OCI-LY7 (cell line): Measurements from ENCODE around the gene ZC3H4. TPM values are rescaled to one million over a fixed set of nuclear protein-coding genes. Genes with fewer than 3 reads are reported as not detected.

Experiments used
- BruUV-seq: library from RNA; stranded (reverse); fragments of 400-500 nt; replicated peaks from 2 replicates; lab custom pipeline; 2021; lab: Mats Ljungman, UMichigan
- CTCF ChIA-PET: fragments of 300-600 bp; sonication (Branson Sonifier 250); formaldehyde crosslinking; loops from one replicate; lab custom pipeline; 2022; ENCODE audit warnings: antibody characterized with exemption; ENCODE audit not compliant: unreplicated experiment; lab: Charles Lee
- POLR2A ChIA-PET: fragments of 300-600 bp; sonication (Branson Sonifier 250); formaldehyde crosslinking; loops from one replicate; lab custom pipeline; 2022; ENCODE audit warnings: antibody characterized with exemption; lab: Charles Lee
- DNase-seq: peaks from one replicate; pipeline ENCODE4 v3.0.0-alpha.2; 2015; ENCODE audit warnings: low spot score
- H2AFZ ChIP-seq: fragments of 200-600 bp; sonication (generic), shearing (Covaris generic); 2 replicates; pipeline ENCODE4 v1.6.1; 2014; ENCODE audit warnings: mild to moderate bottlenecking, antibody characterized with exemption, low read length, moderate library complexity
- H3K27ac ChIP-seq: fragments of 200-600 bp; sonication (generic); 2 replicates; pipeline ENCODE4 v1.5.1; 2014; ENCODE audit warnings: mixed run types, low read depth, mild to moderate bottlenecking, moderate library complexity, low read length, inconsistent platforms; ENCODE audit not compliant: poor library complexity, severe bottlenecking
- H3K36me3 ChIP-seq: fragments of 200-600 bp; sonication (generic); 2 replicates; pipeline ENCODE4 v1.6.1; 2014; ENCODE audit warnings: mild to moderate bottlenecking, antibody characterized with exemption, low read length, moderate library complexity, mixed read lengths; ENCODE audit not compliant: insufficient read depth
- H3K4me1 ChIP-seq: fragments of 200-600 bp; sonication (generic); 2 replicates; pipeline ENCODE4 v1.5.1; 2014; ENCODE audit warnings: mild to moderate bottlenecking, low read length; ENCODE audit not compliant: insufficient read depth, poor library complexity, severe bottlenecking
- H3K4me2 ChIP-seq: fragments of 200-600 bp; sonication (generic); 2 replicates; pipeline ENCODE4 v1.6.1; 2014; ENCODE audit warnings: mild to moderate bottlenecking, low read length
- H3K4me3 ChIP-seq: fragments of 200-600 bp; sonication (generic); 2 replicates; pipeline ENCODE4 v1.5.1; 2014; ENCODE audit warnings: mild to moderate bottlenecking, low read depth, low read length; ENCODE audit not compliant: poor library complexity, severe bottlenecking
- H3K79me2 ChIP-seq: fragments of 200-600 bp; sonication (generic); 2 replicates; pipeline ENCODE4 v1.6.1; 2016; ENCODE audit warnings: low read depth, mild to moderate bottlenecking, low read length, moderate library complexity, mixed read lengths; ENCODE audit not compliant: insufficient read depth
- H3K9me2 ChIP-seq: fragments of 200-600 bp; sonication (generic); 2 replicates; pipeline ENCODE4 v1.6.1; 2016; ENCODE audit warnings: mild to moderate bottlenecking, low read length, mixed read lengths; ENCODE audit not compliant: insufficient read depth
- H3K9me3 ChIP-seq: fragments of 200-600 bp; sonication (generic); 2 replicates; pipeline ENCODE4 v1.6.1; 2014; ENCODE audit warnings: mild to moderate bottlenecking, mixed run types, low read length, mixed read lengths
- H4K20me1 ChIP-seq: fragments of 200-600 bp; sonication (generic); 2 replicates; pipeline ENCODE4 v1.6.1; 2014; ENCODE audit warnings: mild to moderate bottlenecking, antibody characterized with exemption, low read length, moderate library complexity, mixed read lengths; ENCODE audit not compliant: insufficient read depth
- CTCF ChIP-seq: fragments of 200-600 bp; sonication (generic); conservative IDR thresholded peaks from 2 replicates; pipeline ENCODE4 v1.5.1; 2014; ENCODE audit warnings: mild to moderate bottlenecking, antibody characterized with exemption, low read length, moderate library complexity, mixed read lengths
- EZH2phosphoT487 ChIP-seq: fragments of 200-600 bp; sonication (generic); IDR thresholded peaks from 2 replicates; pipeline ENCODE4 v1.6.1; 2018; ENCODE audit warnings: low read depth, borderline replicate concordance, mild to moderate bottlenecking, mixed run types, antibody characterized with exemption, low read length, moderate library complexity, mixed read lengths
- intact Hi-C: fragments of 100-400 bp; cut with micrococcal nuclease; formaldehyde crosslinking; loops from one replicate; pipeline ENCODE4 v1.10.0; 2022; ENCODE audit not compliant: unreplicated experiment
- total RNA-seq, 2 experiments: library from RNA; depleted of rRNA in 1 of 2; stranded (reverse); fragments of >200 nt in 1 of 2; shearing (Covaris generic) in 1 of 2; gene quantifications; 2 replicates each; pipeline ENCODE4 v1.2.3, GENCODE V29; 2014 to 2022

ZC3H4 gene
- total RNA-seq, 2 experiments from 2014 or later: 23.0 to 76.8 TPM

GRCh38 chr19:47040869-47041268 is 72.7 kb downstream of the ZC3H4 start:
- Histone ChIP-seq H3K9me3 (no peaks in the 10 kb centered on the region), H2AFZ (no peak overlapping the region), H3K4me2 (no peak overlapping the region), H4K20me1 (no peaks in the 10 kb centered on the region), H3K4me1 (peaks cover 7% of the 10 kb centered on the region), H3K9me2 (no peaks in the 10 kb centered on the region), H3K4me3 (no peak overlapping the region), H3K27ac (no peak overlapping the region), H3K36me3 (peaks cover 5% of the 10 kb centered on the region), H3K79me2 (no peaks in the 10 kb centered on the region)
- BruUV-seq: no TSS peak
- CTCF ChIA-PET: no interaction called here
- DNase-seq: no peak
- POLR2A ChIA-PET: no interaction called here
- TF ChIP-seq CTCF (no peak), EZH2phosphoT487 (no peak)
- intact Hi-C loops: no loop called here

GRCh38 chr19:47039239-47039874 is 74.2 kb downstream of the ZC3H4 start:
- no peaks in the 10 kb centered on the region for H3K9me2 ChIP-seq
- peaks cover 18% of the 10 kb centered on the region for H3K4me1 ChIP-seq
- BruUV-seq: no TSS peak
- no peaks in the 10 kb centered on the region for H3K79me2 ChIP-seq
- intact Hi-C loops: no loop called here
- H3K4me2 ChIP-seq: no peak overlapping the region
- H3K9me3 ChIP-seq: no peaks in the 10 kb centered on the region
- H3K4me3 ChIP-seq: no peak overlapping the region
- H2AFZ ChIP-seq: no peak overlapping the region
- H3K27ac ChIP-seq: no peak overlapping the region
- POLR2A ChIA-PET: no interaction called here
- no peaks in the 10 kb centered on the region for H4K20me1 ChIP-seq
- CTCF ChIA-PET: no interaction called here
- TF ChIP-seq CTCF: no peak
- no peak for TF ChIP-seq EZH2phosphoT487
- no peak for DNase-seq
- H3K36me3 ChIP-seq: no peaks in the 10 kb centered on the region

- no peak overlapping the region for H3K27ac ChIP-seq
- H3K4me1 ChIP-seq: peaks cover 20% of the 10 kb centered on the region
- CTCF ChIA-PET: no interaction called here
- intact Hi-C loops: no loop called here
- H2AFZ ChIP-seq: no peak overlapping the region
- DNase-seq: no peak
- POLR2A ChIA-PET: interaction anchor here (0.7 kb wide), 1 partner anchor 216 kb away, joined by 6 read pairs; no protein-coding TSS in a partner anchor
- no peaks in the 10 kb centered on the region for H3K9me3 ChIP-seq
- no peaks in the 10 kb centered on the region for H3K79me2 ChIP-seq
- no TSS peak for BruUV-seq
- no peak overlapping the region for H3K4me2 ChIP-seq
- H3K36me3 ChIP-seq: no peaks in the 10 kb centered on the region
- no peak overlapping the region for H3K4me3 ChIP-seq
- no peaks in the 10 kb centered on the region for H4K20me1 ChIP-seq
- TF ChIP-seq EZH2phosphoT487: no peak
- TF ChIP-seq CTCF: no peak
- H3K9me2 ChIP-seq: no peaks in the 10 kb centered on the region
Measured at GRCh38 chr19:47037766-47038165, 75.8 kb downstream of the ZC3H4 start.
